ENCODE data around the gene MMP11.

Gene MMP11

GRCh38 chr22:23833017-23833751 is 60.5 kb downstream of the MMP11 start:
- DNase-seq, result no peak

Measured in 8988T (cell line).